HG03571 (cell line): ENCODE results near the gene RBM4B.
A peak's percentile ranks its signal among the peaks of the same experiment; 100 is the strongest.

Experiments used
- ATAC-seq: cut with Tn5 transposase; IDR thresholded peaks from one replicate; pipeline ENCODE4 v1.9.1; 2021; ENCODE audit not compliant: unreplicated experiment

RBM4B gene

DNA sequence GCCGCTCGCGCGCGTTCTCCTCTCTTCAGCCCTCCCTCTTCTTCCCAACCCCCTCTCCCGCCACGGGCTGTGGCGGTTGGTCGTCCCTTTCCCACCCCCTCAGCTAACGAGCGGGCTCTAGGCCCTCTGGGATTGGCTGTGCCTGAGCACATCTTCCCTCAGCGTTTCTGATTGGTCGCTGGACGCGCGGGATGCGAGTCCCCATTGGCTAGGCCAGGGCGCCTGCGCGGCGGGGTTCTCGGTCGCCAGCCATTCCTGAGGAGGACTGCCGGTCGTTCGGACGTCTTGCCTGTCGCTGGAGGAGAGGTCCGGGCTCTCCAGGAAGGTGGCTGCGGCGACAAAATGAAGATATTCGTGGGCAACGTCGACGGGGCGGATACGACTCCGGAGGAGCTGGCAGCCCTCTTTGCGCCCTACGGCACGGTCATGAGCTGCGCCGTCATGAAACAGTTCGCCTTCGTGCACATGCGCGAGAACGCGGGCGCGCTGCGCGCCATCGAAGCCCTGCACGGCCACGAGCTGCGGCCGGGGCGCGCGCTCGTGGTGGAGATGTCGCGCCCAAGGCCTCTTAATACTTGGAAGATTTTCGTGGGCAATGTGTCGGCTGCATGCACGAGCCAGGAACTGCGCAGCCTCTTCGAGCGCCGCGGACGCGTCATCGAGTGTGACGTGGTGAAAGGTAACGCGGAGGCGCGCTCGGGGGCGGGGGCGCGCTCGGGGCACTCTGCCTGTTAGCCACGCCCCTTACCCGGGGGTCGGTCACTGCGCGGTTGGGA, 61.1 kb downstream of the RBM4B start, which contains the start of gene RBM14:
RBM14 (plus strand) TSS at position 252 of the 776 bp plus-strand sequence; CDS start at position 343, 91 bp downstream.
- ATAC-seq = peak; percentile 83
